ENCODE data around the gene SYCE1. TPM values are rescaled to one million over a fixed set of nuclear protein-coding genes. Genes with fewer than 3 reads are reported as not detected.

SYCE1 gene
- total RNA-seq, 2 donors from 2014 or later, result 1.0 to 2.0 TPM

GRCh38 chr10:133537546-133538545 is 27.5 kb downstream of the SYCE1 start:
- TF ChIP-seq CTCF (IDR thresholded peaks at IDR 0.05) (no peak), POLR2A (IDR thresholded peaks at IDR 0.05) (no peak)
- Histone ChIP-seq H3K27me3 (no peaks in the 10 kb centered on the region), H3K4me1 (no peaks in the 10 kb centered on the region), H3K27ac (no peak overlapping the region), H3K9me3 (no peaks in the 10 kb centered on the region), H3K4me3 (no peak overlapping the region), H3K36me3 (replicated peaks in 1 of 2; ENCODE audit: insufficient read depth in 1 of 2, low read depth in 2 of 2) (no peaks in the 10 kb centered on the region)
- WGBS, 2 donors, result 56 to 78% methylated on average over 4 of the region's 4 CpGs
- no peak for ATAC-seq
- intact Hi-C loops (cut with DNase I), result no loop called here
- DNase-seq, result no peak

GRCh38 chr10:133536198-133536597 is 29.2 kb downstream of the SYCE1 start:
- Histone ChIP-seq H3K27me3 (no peaks in the 10 kb centered on the region), H3K4me1 (no peaks in the 10 kb centered on the region), H3K9me3 (no peaks in the 10 kb centered on the region), H3K4me3 (no peak overlapping the region), H3K36me3 (replicated peaks in 1 of 2; ENCODE audit: insufficient read depth in 1 of 2, low read depth in 2 of 2) (no peaks in the 10 kb centered on the region), H3K27ac (no peak overlapping the region)
- DNase-seq (no peak), ATAC-seq (no peak)
- WGBS, 2 donors, result 41 to 66% methylated on average over 3 to 4 of the region's 4 CpGs
- intact Hi-C loops (cut with DNase I), result no loop called here
- TF ChIP-seq CTCF (IDR thresholded peaks at IDR 0.05) (no peak), POLR2A (IDR thresholded peaks at IDR 0.05) (no peak)

DNA sequence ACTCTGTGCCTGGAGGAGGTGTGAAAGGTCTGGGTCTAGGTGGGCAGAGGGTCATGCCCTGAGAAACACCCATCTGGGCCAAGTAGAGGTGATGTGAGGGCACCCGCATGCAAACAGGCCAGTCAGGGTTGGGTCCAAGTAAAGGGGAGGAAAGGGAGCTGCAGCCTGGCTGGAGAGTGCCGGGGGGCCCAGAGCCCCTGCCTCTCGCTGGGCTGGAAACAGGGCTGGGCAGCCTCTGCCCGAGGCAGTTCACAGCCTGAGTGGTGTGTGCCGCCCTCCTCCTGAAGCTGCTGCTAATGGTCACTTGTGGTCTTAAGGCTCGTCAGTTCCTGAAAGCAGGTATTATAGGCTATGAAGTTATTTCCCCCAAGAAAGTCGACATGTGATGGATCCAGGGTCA is 31.0 kb downstream of the SYCE1 start:
- no peak overlapping the region for H3K4me3 ChIP-seq
- intact Hi-C loops (cut with DNase I), result no loop called here
- 80 to 88% methylated on average over 4 to 7 of the region's 7 CpGs for WGBS, 2 donors
- H3K27me3 ChIP-seq, result no peaks in the 10 kb centered on the region
- ATAC-seq (no peak), DNase-seq (no peak)
- H3K36me3 ChIP-seq (replicated peaks in 1 of 2; ENCODE audit: insufficient read depth in 1 of 2, low read depth in 2 of 2), result no peaks in the 10 kb centered on the region
- H3K27ac ChIP-seq, result no peak overlapping the region
- peaks cover 6% of the 10 kb centered on the region for H3K4me1 ChIP-seq
- H3K9me3 ChIP-seq, result no peaks in the 10 kb centered on the region
- TF ChIP-seq POLR2A (IDR thresholded peaks at IDR 0.05) (no peak), CTCF (IDR thresholded peaks at IDR 0.05) (no peak)

DNA sequence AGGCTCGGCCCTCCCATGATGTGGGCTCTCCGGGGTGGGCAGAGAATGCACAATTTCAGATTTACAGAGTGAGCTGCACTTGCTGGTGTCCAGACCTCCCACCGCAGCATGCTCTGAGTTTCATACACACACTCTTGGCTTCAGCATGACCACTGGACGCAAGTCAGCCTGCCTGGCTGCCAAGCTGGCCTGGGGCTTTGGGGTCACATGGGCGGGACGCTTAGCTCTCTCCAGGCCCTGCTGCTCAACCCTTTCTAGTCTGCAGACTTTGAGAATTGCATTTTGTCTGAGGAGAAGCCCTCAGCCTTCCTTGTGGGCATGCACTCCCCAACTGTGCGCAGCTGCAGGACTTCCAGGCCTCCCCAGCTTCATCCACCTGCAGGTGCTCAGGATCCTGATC is 32.5 kb downstream of the SYCE1 start:
- no peaks in the 10 kb centered on the region for H3K9me3 ChIP-seq
- 80 to 85% methylated on average over 5 to 7 of the region's 7 CpGs for WGBS, 2 donors
- no peak overlapping the region for H3K4me3 ChIP-seq
- H3K36me3 ChIP-seq (replicated peaks in 1 of 2; ENCODE audit: insufficient read depth in 1 of 2, low read depth in 2 of 2), result no peaks in the 10 kb centered on the region
- H3K27me3 ChIP-seq, result no peaks in the 10 kb centered on the region
- no peak for DNase-seq
- no peak for ATAC-seq
- no peak for TF ChIP-seq CTCF (IDR thresholded peaks at IDR 0.05)
- TF ChIP-seq POLR2A (IDR thresholded peaks at IDR 0.05), result no peak
- no peak overlapping the region for H3K27ac ChIP-seq
- H3K4me1 ChIP-seq, result peaks cover 20% of the 10 kb centered on the region
- intact Hi-C loops (cut with DNase I), result no loop called here

Data from body of pancreas (tissue), 4 donors.